HepG2 (cell line): ENCODE measurements around the gene ERMAP. TPM values are rescaled to one million over a fixed set of nuclear protein-coding genes. Genes with fewer than 3 reads are reported as not detected.

Source experiments
- ATF7 ChIP-seq, 2 experiments: fragments of 450-650 bp in 1 of 2; sonication (generic) in 1 of 2; formaldehyde crosslinking in 1 of 2; IDR thresholded peaks; 2 replicates each; pipeline versions ENCODE4 v1.4.0 to v1.6.1; 2016 to 2020; ENCODE audit warnings: antibody characterized with exemption in 1 of 2, mild to moderate bottlenecking in 1 of 2, missing genetic modification reagents in 1 of 2
- BCL6 ChIP-seq: IDR thresholded peaks from 2 replicates; pipeline ENCODE4 v1.6.1; 2016; ENCODE audit warnings: missing genetic modification reagents, missing compliant biosample characterization
- GTF2F1 ChIP-seq: fragments of 150-350 bp; IDR thresholded peaks from 2 replicates; pipeline ENCODE4 v1.6.1; 2014; ENCODE audit warnings: low read length
- HNRNPUL1 ChIP-seq: fragments of 200-400 bp; formaldehyde crosslinking; IDR thresholded peaks from 2 replicates; pipeline ENCODE4 v1.6.1; 2017; ENCODE audit warnings: low read depth, mild to moderate bottlenecking, low read length, moderate library complexity
- HOXA9 ChIP-seq: sonication (generic); formaldehyde crosslinking; IDR thresholded peaks from 2 replicates; pipeline ENCODE4 v1.8.1; 2022; ENCODE audit warnings: missing genetic modification reagents, mild to moderate bottlenecking, moderate library complexity, borderline replicate concordance
- MNT ChIP-seq: fragments of 450-650 bp; IDR thresholded peaks from 2 replicates; pipeline ENCODE4 v1.6.1; 2016
- POLR2G ChIP-seq: fragments of 200-400 bp; formaldehyde crosslinking; IDR thresholded peaks from 2 replicates; pipeline ENCODE4 v1.6.1; 2018; ENCODE audit warnings: mild to moderate bottlenecking, low read depth, low read length, moderate library complexity
- RNF219 ChIP-seq: sonication (generic); formaldehyde crosslinking; IDR thresholded peaks from 2 replicates; pipeline ENCODE4 v1.5.0; 2020; ENCODE audit warnings: mild to moderate bottlenecking, missing genetic modification reagents
- SMAD9 ChIP-seq: sonication (generic); formaldehyde crosslinking; IDR thresholded peaks from 2 replicates; pipeline ENCODE4 v1.5.1; 2020; ENCODE audit warnings: mild to moderate bottlenecking, missing genetic modification reagents
- TBP ChIP-seq: sonication (generic); formaldehyde crosslinking; IDR thresholded peaks from 2 replicates; pipeline ENCODE4 v1.5.0; 2020; ENCODE audit warnings: missing genetic modification reagents
- TERF1 ChIP-seq: sonication (generic); formaldehyde crosslinking; IDR thresholded peaks from 2 replicates; pipeline ENCODE4 v1.8.0; 2022; ENCODE audit warnings: mild to moderate bottlenecking, missing genetic modification reagents, moderate library complexity
- TFDP2 ChIP-seq: sonication (generic); formaldehyde crosslinking; IDR thresholded peaks from 2 replicates; pipeline ENCODE4 v1.4.0; 2020; ENCODE audit warnings: missing genetic modification reagents
- ZNF276 ChIP-seq: sonication (generic); formaldehyde crosslinking; IDR thresholded peaks from 2 replicates; pipeline ENCODE4 v1.4.0; 2020; ENCODE audit warnings: mild to moderate bottlenecking, low read depth, missing genetic modification reagents
- ZNF431 ChIP-seq: sonication (generic); formaldehyde crosslinking; IDR thresholded peaks from 2 replicates; pipeline ENCODE4 v1.9.0; 2022; ENCODE audit warnings: missing genetic modification reagents, low read depth, mild to moderate bottlenecking, borderline replicate concordance
- ZNF816 ChIP-seq: sonication (generic); formaldehyde crosslinking; IDR thresholded peaks from 2 replicates; pipeline ENCODE4 v1.8.0; 2022; ENCODE audit warnings: missing genetic modification reagents, mild to moderate bottlenecking, borderline replicate concordance
- ZNF879 ChIP-seq: sonication (generic); formaldehyde crosslinking; IDR thresholded peaks from 2 replicates; pipeline ENCODE4 v1.8.1; 2023; ENCODE audit warnings: missing genetic modification reagents
- ZSCAN29 ChIP-seq: sonication (generic); formaldehyde crosslinking; conservative IDR thresholded peaks from 2 replicates; pipeline ENCODE4 v1.4.0; 2020; ENCODE audit warnings: mild to moderate bottlenecking, missing genetic modification reagents
- ZUFSP ChIP-seq: sonication (generic); formaldehyde crosslinking; IDR thresholded peaks from 2 replicates; pipeline ENCODE4 v1.9.0; 2021; ENCODE audit warnings: missing genetic modification reagents, mild to moderate bottlenecking, borderline replicate concordance
- polyA plus RNA-seq, 8 experiments: library from polyadenylated mRNA; depleted of rRNA in 3 of 8; stranded (reverse) in 7 of 8; unstranded in 1 of 8; fragments of >200 nt; fragmentation: Illumina TruSeq in 4 of 8; extraction: Trizol in 4 of 8; gene quantifications; 2 replicates each; pipeline versions ENCODE4 v1.2.1 to v1.2.3, GENCODE V29; 2011 to 2016; ENCODE audit warnings: low read depth in 4 of 8, missing spikeins in 1 of 8, mixed read lengths in 1 of 8; ENCODE audit not compliant: insufficient read depth in 1 of 8
- total RNA-seq, 5 experiments: library from RNA; depleted of rRNA; stranded (reverse); fragments of >200 nt; fragmentation: Illumina TruSeq; extraction: Trizol; gene quantifications; 2 replicates each; pipeline ENCODE4 v1.2.3, GENCODE V29; 2016; ENCODE audit warnings: low read depth in 1 of 5

Gene ERMAP
- total and polyA plus RNA-seq, 2 of the 13 experiments (the other 11 are each of a cell fraction or from before 2014, with no cell fraction given), result 2.2 to 4.4 TPM

GRCh38 chr1:42846257-42847110 lies 29.6 kb downstream of the ERMAP start, which contains the start of gene ZNF691 (continued):
- TF ChIP-seq RNF219 (no peak), ZNF816 (CRISPR knock-in tag) (0 out of 2 replicates have a peak, but pooled peaks have one; percentile 48), TERF1 (CRISPR knock-in tag) (0 out of 2 replicates have a peak, but pooled peaks have one; percentile 75), ZNF276 (CRISPR knock-in tag) (0 out of 2 replicates have a peak, but pooled peaks have one; percentile 32), MNT (no peak), HNRNPUL1 (no peak), TBP (CRISPR knock-in tag) (no peak), SMAD9 (CRISPR knock-in tag) (no peak), POLR2G (peak; percentile 91), ZNF879 (no peak), ZSCAN29 (CRISPR knock-in tag) (peak; percentile 48; the same call in 1 of the 2 replicates), ATF7 (IDR thresholded peaks at IDR 0.05) (no peak), ATF7 (CRISPR knock-in tag; IDR thresholded peaks at IDR 0.05) (no peak), TFDP2 (CRISPR knock-in tag) (peak; percentile 59; the same call in 1 of the 2 replicates), GTF2F1 (no peak), ZNF431 (no peak), ZUFSP (CRISPR knock-in tag) (no peak), HOXA9 (CRISPR knock-in tag) (no peak), BCL6 (CRISPR knock-in tag) (0 out of 2 replicates have a peak, but pooled peaks have one; percentile 39)
